Neural progenitor cell (in vitro differentiated cells): Measurements from ENCODE around the gene ZIC4. TPM values are rescaled to one million over a fixed set of nuclear protein-coding genes. Genes with fewer than 3 reads are reported as not detected.

ENCODE experiments used
- DNase-seq: peaks from one replicate; pipeline ENCODE4 v3.0.0-alpha.2; 2016; ENCODE audit warnings: low spot score
- H2AFZ ChIP-seq: fragments of 200-600 bp; sonication (generic); replicated peaks from 2 replicates; pipeline ENCODE4 v1.6.1; 2016; ENCODE audit warnings: antibody characterized with exemption
- H3F3A ChIP-seq: fragments of 200-600 bp; sonication (generic); 2 replicates; pipeline ENCODE4 v1.6.1; 2016; ENCODE audit warnings: antibody characterized with exemption, low read depth
- H3K27ac ChIP-seq: fragments of 200-600 bp; sonication (generic); 2 replicates; pipeline ENCODE4 v1.5.1; 2016; ENCODE audit warnings: mild to moderate bottlenecking
- H3K27me3 ChIP-seq: fragments of 200-600 bp; sonication (generic); 2 replicates; pipeline ENCODE4 v1.6.1; 2016; ENCODE audit warnings: mild to moderate bottlenecking, moderate library complexity
- H3K36me3 ChIP-seq: fragments of 200-600 bp; sonication (generic); 2 replicates; pipeline ENCODE4 v1.5.1; 2016
- H3K4me1 ChIP-seq: fragments of 200-600 bp; sonication (generic); 2 replicates; pipeline ENCODE4 v1.6.1; 2016; ENCODE audit warnings: mixed run types
- H3K4me2 ChIP-seq: fragments of 200-600 bp; sonication (generic); 2 replicates; pipeline ENCODE4 v1.6.1; 2016
- H3K4me3 ChIP-seq: fragments of 200-600 bp; sonication (generic); 2 replicates; pipeline ENCODE4 v1.5.1; 2016
- H3K79me2 ChIP-seq: fragments of 200-600 bp; sonication (generic); 2 replicates; pipeline ENCODE4 v1.6.1; 2016; ENCODE audit warnings: low read depth
- H3K9ac ChIP-seq: fragments of 200-600 bp; sonication (generic); 2 replicates; pipeline ENCODE4 v1.6.1; 2016
- H3K9me3 ChIP-seq: fragments of 200-600 bp; sonication (generic); 2 replicates; pipeline ENCODE4 v1.5.1; 2016; ENCODE audit warnings: low read depth
- H4K20me1 ChIP-seq: fragments of 200-600 bp; sonication (generic); 2 replicates; pipeline ENCODE4 v1.6.1; 2016; ENCODE audit warnings: low read depth
- H3K27ac Mint-ChIP-seq: 3 replicates; pipeline ENCODE4 v1.8.0; 2021; ENCODE audit warnings: mixed read lengths
- H3K27me3 Mint-ChIP-seq: 2 replicates; pipeline ENCODE4 v1.8.0; 2022; ENCODE audit warnings: low read depth, mild to moderate bottlenecking, inconsistent platforms, moderate library complexity, mixed read lengths; ENCODE audit not compliant: insufficient read depth
- H3K36me3 Mint-ChIP-seq: 3 replicates; pipeline ENCODE4 v1.8.0; 2021; ENCODE audit warnings: mixed read lengths
- H3K4me1 Mint-ChIP-seq: 3 replicates; pipeline ENCODE4 v1.8.0; 2021; ENCODE audit warnings: mixed read lengths
- H3K4me3 Mint-ChIP-seq: 3 replicates; pipeline ENCODE4 v1.8.0; 2021; ENCODE audit warnings: mild to moderate bottlenecking, moderate library complexity, mixed read lengths
- H3K9me3 Mint-ChIP-seq: 3 replicates; pipeline ENCODE4 v1.8.0; 2020; ENCODE audit warnings: mixed read lengths
- CTCF ChIP-seq: fragments of 200-600 bp; sonication (generic); IDR thresholded peaks from 2 replicates; pipeline ENCODE4 v1.5.1; 2017; ENCODE audit warnings: antibody characterized with exemption, mild to moderate bottlenecking
- EZH2 ChIP-seq: fragments of 200-600 bp; sonication (generic); IDR thresholded peaks from 2 replicates; pipeline ENCODE4 v1.6.1; 2017; ENCODE audit warnings: antibody characterized with exemption, mild to moderate bottlenecking, moderate library complexity
- EZH2phosphoT487 ChIP-seq: fragments of 200-600 bp; sonication (generic); IDR thresholded peaks from 2 replicates; pipeline ENCODE4 v1.6.1; 2017; ENCODE audit warnings: antibody characterized with exemption
- total RNA-seq: library from RNA; depleted of rRNA; stranded (reverse); fragments of >200 nt; gene quantifications from 2 replicates; pipeline ENCODE4 v1.2.3, GENCODE V29; 2015; ENCODE audit warnings: low replicate concordance

ZIC4 gene
- total RNA-seq, 1 donor from 2014 or later = 0.64 TPM

DNA sequence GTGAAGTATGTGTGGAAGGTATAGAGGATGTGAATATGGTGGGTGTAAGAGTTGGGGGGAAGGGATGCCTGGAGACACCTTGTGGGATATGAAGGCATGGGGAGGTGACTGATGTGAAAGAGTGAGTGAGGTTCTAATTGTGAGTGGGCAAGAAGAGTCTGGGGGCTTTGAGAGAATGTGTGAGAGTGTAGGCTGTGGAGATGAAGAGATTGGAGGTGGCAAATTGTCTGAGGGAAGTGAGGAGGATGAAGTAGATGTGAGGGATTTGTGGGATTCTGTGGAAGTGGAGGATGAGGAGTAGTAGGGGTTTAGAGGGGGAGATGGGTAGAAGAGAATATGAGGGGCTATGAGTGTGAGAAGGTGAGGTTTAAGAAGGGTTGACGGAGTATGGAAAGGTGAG, 41.6 kb downstream of the ZIC4 start:
- peaks cover 13% of the 10 kb centered on the region for H3F3A ChIP-seq
- H3K36me3 ChIP-seq = no peaks in the 10 kb centered on the region
- no peak for DNase-seq
- peaks cover 4% of the 10 kb centered on the region for H3K36me3 Mint-ChIP-seq
- peaks cover 19% of the 10 kb centered on the region for H3K4me1 ChIP-seq
- no peaks in the 10 kb centered on the region for H3K79me2 ChIP-seq
- H4K20me1 ChIP-seq = peaks cover 43% of the 10 kb centered on the region
- no peak overlapping the region for H3K4me2 ChIP-seq
- peaks cover 83% of the 10 kb centered on the region for H3K4me1 Mint-ChIP-seq
- peak overlapping the region; percentile 51 for H3K4me3 Mint-ChIP-seq
- no peaks in the 10 kb centered on the region for H3K9me3 Mint-ChIP-seq
- peaks cover 13% of the 10 kb centered on the region for H3K27me3 Mint-ChIP-seq
- no peak overlapping the region for H3K27ac ChIP-seq
- H3K27me3 ChIP-seq = peaks cover 100% of the 10 kb centered on the region
- TF ChIP-seq EZH2 (no peak), EZH2phosphoT487 (no peak), CTCF (no peak)
- no peak overlapping the region for H2AFZ ChIP-seq
- no peaks in the 10 kb centered on the region for H3K9me3 ChIP-seq
- H3K9ac ChIP-seq = no peak overlapping the region
- no peak overlapping the region for H3K4me3 ChIP-seq
- H3K27ac Mint-ChIP-seq = peak overlapping the region; percentile 34

DNA sequence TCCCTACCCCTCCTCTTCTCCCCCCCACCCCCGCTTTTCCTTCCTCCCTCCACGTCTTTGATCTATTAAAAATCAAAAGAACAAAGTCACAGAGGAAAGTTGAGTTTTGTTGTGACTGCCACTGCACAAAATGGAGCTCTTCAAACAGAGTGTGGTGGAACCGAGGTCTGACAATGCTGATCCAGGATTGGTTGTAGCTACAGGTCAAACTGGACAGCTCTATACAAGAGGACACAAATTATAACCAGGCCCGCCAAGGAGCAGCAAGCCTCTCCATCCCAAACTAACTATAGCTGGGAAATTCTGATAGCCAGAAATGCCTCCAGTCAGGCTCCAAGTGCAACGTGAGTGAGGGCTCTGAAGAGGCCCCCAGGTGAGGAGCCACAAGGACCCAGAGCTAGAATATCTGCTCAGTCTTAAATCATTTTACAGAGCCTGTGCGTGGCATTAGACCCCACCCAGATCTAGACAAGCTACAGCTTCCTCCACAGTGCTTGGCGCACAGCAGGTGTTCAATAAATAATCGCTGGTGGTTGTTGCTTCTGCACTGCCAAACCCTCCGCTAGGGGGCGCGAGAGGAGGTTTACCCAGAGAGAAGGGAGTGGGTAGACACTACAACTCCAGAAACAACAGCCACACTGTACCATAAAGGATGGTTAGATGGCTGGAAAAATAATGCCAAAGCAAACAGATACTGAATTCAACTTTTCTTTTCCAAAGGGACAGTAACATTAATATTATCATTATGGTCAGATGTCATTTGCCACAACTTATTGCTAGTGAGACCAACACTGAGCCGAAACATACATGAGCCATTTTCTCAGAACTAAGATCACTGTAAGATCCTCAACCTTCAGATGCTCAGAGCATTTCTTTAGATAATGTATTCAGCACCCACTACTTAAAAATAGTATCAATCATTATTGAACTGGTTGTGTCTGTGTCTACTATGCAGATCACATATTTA, 44.6 kb downstream of the ZIC4 start:
- no peak overlapping the region for H3K9ac ChIP-seq
- H3K36me3 ChIP-seq = no peaks in the 10 kb centered on the region
- H3K9me3 ChIP-seq = no peaks in the 10 kb centered on the region
- peaks cover 30% of the 10 kb centered on the region for H3F3A ChIP-seq
- DNase-seq = peak; percentile 81
- H3K4me2 ChIP-seq = peak overlapping the region; percentile 77
- peaks cover 34% of the 10 kb centered on the region for H4K20me1 ChIP-seq
- H3K4me1 ChIP-seq = peaks cover 31% of the 10 kb centered on the region
- H3K9me3 Mint-ChIP-seq = peaks cover 4% of the 10 kb centered on the region
- peak overlapping the region; percentile 25 for H3K4me3 ChIP-seq
- TF ChIP-seq EZH2phosphoT487 (no peak), CTCF (peak; percentile 95), EZH2 (no peak)
- peak overlapping the region; percentile 97 for H3K27ac Mint-ChIP-seq
- H3K36me3 Mint-ChIP-seq = peaks cover 5% of the 10 kb centered on the region
- H3K27me3 Mint-ChIP-seq = peaks cover 20% of the 10 kb centered on the region
- no peak overlapping the region for H2AFZ ChIP-seq
- peak overlapping the region; percentile 70 for H3K4me3 Mint-ChIP-seq
- H3K27me3 ChIP-seq = peaks cover 100% of the 10 kb centered on the region
- H3K27ac ChIP-seq = no peak overlapping the region
- no peaks in the 10 kb centered on the region for H3K79me2 ChIP-seq
- peaks cover 92% of the 10 kb centered on the region for H3K4me1 Mint-ChIP-seq

- H3K4me1 ChIP-seq = peaks cover 40% of the 10 kb centered on the region
- peaks cover 20% of the 10 kb centered on the region for H3K27me3 Mint-ChIP-seq
- peaks cover 38% of the 10 kb centered on the region for H3F3A ChIP-seq
- H3K36me3 ChIP-seq = no peaks in the 10 kb centered on the region
- no peaks in the 10 kb centered on the region for H3K9me3 ChIP-seq
- H3K9ac ChIP-seq = no peak overlapping the region
- peaks cover 100% of the 10 kb centered on the region for H3K27me3 ChIP-seq
- peak overlapping the region; percentile 77 for H3K4me2 ChIP-seq
- TF ChIP-seq EZH2phosphoT487 (no peak), EZH2 (peak; percentile 44)
- no peak overlapping the region for H2AFZ ChIP-seq
- peaks cover 5% of the 10 kb centered on the region for H3K36me3 Mint-ChIP-seq
- peaks cover 4% of the 10 kb centered on the region for H3K9me3 Mint-ChIP-seq
- peak overlapping the region; percentile 70 for H3K4me3 Mint-ChIP-seq
- peak; percentile 89 for DNase-seq
- peaks cover 96% of the 10 kb centered on the region for H3K4me1 Mint-ChIP-seq
- no peak overlapping the region for H3K27ac ChIP-seq
- H3K4me3 ChIP-seq = peak overlapping the region; percentile 25
- H3K27ac Mint-ChIP-seq = peak overlapping the region; percentile 97
- H4K20me1 ChIP-seq = peaks cover 34% of the 10 kb centered on the region
- no peaks in the 10 kb centered on the region for H3K79me2 ChIP-seq
Observed at GRCh38 chr3:147360646-147361453, 45.5 kb downstream of the ZIC4 start.
